ENCODE measurements around the gene LYST.
"Not testable (repeated sequence)": the region's sequence is repeated elsewhere in the genome, so short reads cannot be mapped to it uniquely, and the experiment has no call there.

LYST gene

GRCh38 chr1:235866205-235866912 lies at the start of gene LYST:
LYST (minus strand) TSS chr1:235866906; CDS start chr1:235830417, 36,489 bp downstream.
- peak within 1 kb of the TSS; percentile 86 for H3K9ac ChIP-seq (ENCODE audit: insufficient read length)
- H3K4me3 ChIP-seq = peak within 1 kb of the TSS; percentile 100
- H3K27ac ChIP-seq = no peak within 1 kb of the TSS
- DNase-seq (ENCODE audit: low read depth, low spot score) = no peak
- no peaks in the 10 kb centered on the region for H3K36me3 ChIP-seq (ENCODE audit: insufficient read depth, low read length)
- no peak for TF ChIP-seq FOXP2 (optimal IDR thresholded peaks at IDR 0.05; ENCODE audit: control extremely low read depth, extremely low read length, insufficient read depth)
- TF ChIP-seq POLR2AphosphoS5 (IDR thresholded peaks at IDR 0.05; ENCODE audit: borderline replicate concordance, low read depth, low read length) = no peak
- no peak for TF ChIP-seq EZH2 (IDR thresholded peaks at IDR 0.05)
- no peaks in the 10 kb centered on the region for H3K9me3 ChIP-seq (ENCODE audit: low read depth, low read length)

GRCh38 chr1:235915489-235915888 lies 48.8 kb upstream of the LYST start:
- H3K36me3 ChIP-seq (ENCODE audit: insufficient read depth, low read length); H3K9me3 ChIP-seq (ENCODE audit: low read depth, low read length); H3K27ac ChIP-seq: not testable (repeated sequence)

GRCh38 chr1:235913311-235913710 lies 46.6 kb upstream of the LYST start:
- H3K4me3 ChIP-seq = no peak overlapping the region
- TF ChIP-seq FOXP2 (optimal IDR thresholded peaks at IDR 0.05; ENCODE audit: control extremely low read depth, extremely low read length, insufficient read depth) = no peak
- TF ChIP-seq EZH2 (IDR thresholded peaks at IDR 0.05) = no peak
- TF ChIP-seq POLR2AphosphoS5 (IDR thresholded peaks at IDR 0.05; ENCODE audit: borderline replicate concordance, low read depth, low read length) = no peak
- no peak for DNase-seq (ENCODE audit: low read depth, low spot score)
- H3K9ac ChIP-seq (ENCODE audit: insufficient read length) = no peak overlapping the region
- H3K27ac ChIP-seq = no peak overlapping the region
- H3K36me3 ChIP-seq (ENCODE audit: insufficient read depth, low read length) = no peaks in the 10 kb centered on the region
- H3K9me3 ChIP-seq (ENCODE audit: low read depth, low read length) = no peaks in the 10 kb centered on the region

More at GRCh38 chr1:235915489-235915888, 48.8 kb upstream of the LYST start:
- H3K4me3 ChIP-seq; DNase-seq (ENCODE audit: low read depth, low spot score); H3K9ac ChIP-seq (ENCODE audit: insufficient read length): not testable (repeated sequence)

DNA sequence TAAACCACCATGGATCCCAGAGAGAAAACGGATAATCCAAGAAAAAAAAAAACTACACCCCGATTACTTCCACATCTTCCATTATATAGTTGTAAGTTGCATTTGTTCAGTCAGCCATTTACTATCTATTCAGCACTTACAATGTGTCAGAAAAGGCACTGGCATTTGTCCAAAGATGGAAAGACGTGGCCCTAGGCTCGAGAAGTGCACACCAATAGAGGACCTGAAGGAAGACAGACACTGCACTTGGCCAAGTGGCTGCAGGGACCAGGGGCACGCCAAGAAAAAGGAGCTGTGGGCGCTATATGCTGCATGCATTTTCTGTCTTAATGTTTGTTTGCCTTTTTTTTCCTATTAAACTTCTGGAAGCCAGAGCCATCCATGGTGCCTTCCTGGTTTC lies 45.2 kb upstream of the LYST start:
- H3K4me3 ChIP-seq = no peak overlapping the region
- TF ChIP-seq POLR2AphosphoS5 (IDR thresholded peaks at IDR 0.05; ENCODE audit: borderline replicate concordance, low read depth, low read length) = no peak
- TF ChIP-seq FOXP2 (optimal IDR thresholded peaks at IDR 0.05; ENCODE audit: control extremely low read depth, extremely low read length, insufficient read depth) = no peak
- TF ChIP-seq EZH2 (IDR thresholded peaks at IDR 0.05) = no peak
- no peak overlapping the region for H3K9ac ChIP-seq (ENCODE audit: insufficient read length)
- no peaks in the 10 kb centered on the region for H3K36me3 ChIP-seq (ENCODE audit: insufficient read depth, low read length)
- no peak overlapping the region for H3K27ac ChIP-seq
- H3K9me3 ChIP-seq (ENCODE audit: low read depth, low read length) = no peaks in the 10 kb centered on the region
- DNase-seq (ENCODE audit: low read depth, low spot score) = no peak

DNA sequence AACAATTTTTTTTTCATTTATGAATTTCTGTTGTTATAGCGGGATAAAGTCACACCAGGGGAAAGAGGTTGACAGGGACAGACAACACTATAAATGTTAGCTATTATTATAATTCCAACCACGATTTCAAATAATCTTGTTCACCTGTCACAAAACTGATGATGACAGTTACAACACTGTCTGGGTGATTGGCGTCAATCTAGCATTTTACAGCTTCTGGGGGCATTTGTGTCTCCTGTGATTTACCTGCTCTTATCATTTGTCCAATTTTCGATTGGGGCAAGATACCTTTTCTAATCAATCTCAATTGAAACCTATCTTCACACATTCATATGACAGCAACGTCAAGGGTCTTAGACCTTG lies 44.6 kb upstream of the LYST start:
- Histone ChIP-seq H3K27ac (no peak overlapping the region), H3K9ac (ENCODE audit: insufficient read length) (no peak overlapping the region), H3K36me3 (ENCODE audit: insufficient read depth, low read length) (no peaks in the 10 kb centered on the region), H3K4me3 (no peak overlapping the region), H3K9me3 (ENCODE audit: low read depth, low read length) (no peaks in the 10 kb centered on the region)
- DNase-seq (ENCODE audit: low read depth, low spot score) = no peak
- TF ChIP-seq FOXP2 (optimal IDR thresholded peaks at IDR 0.05; ENCODE audit: control extremely low read depth, extremely low read length, insufficient read depth) (no peak), POLR2AphosphoS5 (IDR thresholded peaks at IDR 0.05; ENCODE audit: borderline replicate concordance, low read depth, low read length) (no peak), EZH2 (IDR thresholded peaks at IDR 0.05) (no peak)

GRCh38 chr1:235910357-235911299 lies 43.9 kb upstream of the LYST start:
- Histone ChIP-seq H3K9me3 (ENCODE audit: low read depth, low read length) (no peaks in the 10 kb centered on the region), H3K4me3 (no peak overlapping the region), H3K27ac (no peak overlapping the region), H3K36me3 (ENCODE audit: insufficient read depth, low read length) (no peaks in the 10 kb centered on the region), H3K9ac (ENCODE audit: insufficient read length) (no peak overlapping the region)
- TF ChIP-seq POLR2AphosphoS5 (IDR thresholded peaks at IDR 0.05; ENCODE audit: borderline replicate concordance, low read depth, low read length) (no peak), FOXP2 (optimal IDR thresholded peaks at IDR 0.05; ENCODE audit: control extremely low read depth, extremely low read length, insufficient read depth) (no peak), EZH2 (IDR thresholded peaks at IDR 0.05) (no peak)
- no peak for DNase-seq (ENCODE audit: low read depth, low spot score)

DNA sequence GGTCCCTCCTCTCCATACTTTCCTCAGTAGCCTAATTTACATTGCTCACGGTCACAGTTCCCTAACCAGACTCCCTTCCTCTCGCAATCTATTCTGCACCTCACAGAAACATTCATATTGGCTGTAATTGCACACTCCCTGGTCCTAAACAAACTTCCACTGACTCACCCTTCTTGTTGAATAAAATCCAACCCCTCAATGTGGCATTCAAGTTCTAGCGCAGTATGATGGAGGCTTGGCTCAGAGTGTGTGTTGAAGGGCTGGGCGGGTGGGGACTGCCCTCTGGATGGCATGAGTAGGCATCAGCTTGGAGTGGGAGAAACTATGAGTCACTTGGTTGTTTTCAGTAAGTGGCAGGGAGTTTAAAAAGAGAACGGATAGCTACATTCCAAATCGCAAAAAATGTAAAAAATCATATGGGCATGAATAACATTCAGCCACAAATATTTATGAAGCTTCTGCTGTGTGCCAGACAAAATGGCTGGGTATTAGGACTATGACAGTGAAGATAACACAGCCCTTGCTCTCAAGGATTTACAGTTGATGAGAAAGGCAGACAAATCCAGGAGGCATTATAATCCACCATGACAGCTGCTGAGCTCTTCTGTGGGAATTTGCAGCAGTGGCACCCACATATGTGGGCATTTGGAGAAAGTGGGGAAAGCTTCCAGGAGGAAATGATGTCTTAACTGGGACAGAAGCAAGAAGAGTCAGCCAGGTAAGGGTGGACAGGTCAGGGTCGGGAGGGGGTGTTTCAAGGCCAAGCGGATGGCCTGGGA lies 42.2 kb upstream of the LYST start:
- no peak for TF ChIP-seq EZH2 (IDR thresholded peaks at IDR 0.05)
- no peak for TF ChIP-seq FOXP2 (optimal IDR thresholded peaks at IDR 0.05; ENCODE audit: control extremely low read depth, extremely low read length, insufficient read depth)
- no peak for TF ChIP-seq POLR2AphosphoS5 (IDR thresholded peaks at IDR 0.05; ENCODE audit: borderline replicate concordance, low read depth, low read length)
- no peak for DNase-seq (ENCODE audit: low read depth, low spot score)
- Histone ChIP-seq H3K4me3 (no peak overlapping the region), H3K27ac (0 out of 2 replicates have a peak overlapping the region, but pooled peaks have one; percentile 8), H3K9ac (ENCODE audit: insufficient read length) (no peak overlapping the region), H3K9me3 (ENCODE audit: low read depth, low read length) (no peaks in the 10 kb centered on the region), H3K36me3 (ENCODE audit: insufficient read depth, low read length) (no peaks in the 10 kb centered on the region)

DNA sequence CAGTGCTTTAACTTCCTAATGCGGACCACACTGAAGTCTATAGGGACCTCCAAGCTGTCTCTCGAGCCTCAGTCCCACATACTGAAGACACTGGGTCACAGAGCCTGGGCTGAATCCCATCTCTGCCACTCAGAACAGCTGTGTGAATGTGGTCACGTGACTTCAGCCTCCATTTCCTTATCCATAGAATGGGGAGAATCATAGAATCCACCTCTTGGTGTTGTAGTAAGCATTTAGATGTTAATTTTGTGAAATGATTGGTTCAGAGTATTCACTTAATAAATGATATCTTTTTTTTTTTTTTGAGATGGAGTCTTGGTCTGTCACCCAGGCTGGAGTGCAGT lies 41.2 kb upstream of the LYST start:
- no peak overlapping the region for H3K27ac ChIP-seq
- no peaks in the 10 kb centered on the region for H3K9me3 ChIP-seq (ENCODE audit: low read depth, low read length)
- H3K36me3 ChIP-seq (ENCODE audit: insufficient read depth, low read length) = no peaks in the 10 kb centered on the region
- no peak for TF ChIP-seq POLR2AphosphoS5 (IDR thresholded peaks at IDR 0.05; ENCODE audit: borderline replicate concordance, low read depth, low read length)
- no peak for TF ChIP-seq FOXP2 (optimal IDR thresholded peaks at IDR 0.05; ENCODE audit: control extremely low read depth, extremely low read length, insufficient read depth)
- no peak for DNase-seq (ENCODE audit: low read depth, low spot score)
- H3K9ac ChIP-seq (ENCODE audit: insufficient read length) = no peak overlapping the region
- H3K4me3 ChIP-seq = no peak overlapping the region

Data from SK-N-MC (cell line).